ENCODE data around the gene LUC7L2. TPM values are rescaled to one million over a fixed set of nuclear protein-coding genes. Genes with fewer than 3 reads are reported as not detected.
A peak's percentile ranks its signal among the peaks of the same experiment; 100 is the strongest.

The LUC7L2 gene
- total and polyA plus RNA-seq, 10 donors = 34.0 to 105 (median 77.7) TPM

GRCh38 chr7:139340037-139340807, 19.5 kb upstream of the LUC7L2 start:
- TF ChIP-seq POLR2AphosphoS5 (IDR thresholded peaks at IDR 0.05) (peak; percentile 92 to 96 (median 92)), POLR2A (IDR thresholded peaks at IDR 0.05) (peak in 2 of 3 donors; percentile 19 to 28), CTCF (IDR thresholded peaks at IDR 0.05 in 8 of 11, conservative IDR thresholded peaks at IDR 0.05 in 3 of 11) (peak; percentile 49 to 83 (median 73))
- DNase-seq = peak; percentile 99
- H3K27ac ChIP-seq = peak overlapping the region; percentile 98 to 100 (median 100)
- peaks cover 9 to 41% (median 21%) of the 10 kb centered on the region in 6 donors for H3K4me1 ChIP-seq
- intact Hi-C loops (cut with DNase I; ENCODE audit: low total_unique reads) = loop anchor here (2.0 kb wide), 1 partner anchor 19 kb away; the partner anchor contains the start of gene LUC7L2
- H3K9me3 ChIP-seq = peaks cover 0 to 7% (median 0%) of the 10 kb centered on the region in 8 donors
- peak overlapping the region; percentile 60 to 88 (median 74) for H3K4me3 ChIP-seq
- peaks cover 0 to under 1% (median 0%) of the 10 kb centered on the region in 6 donors for H3K36me3 ChIP-seq
- H3K27me3 ChIP-seq (replicated peaks in 1 of 7) = no peaks in the 10 kb centered on the region
- WGBS, 5 donors = 2 to 3% (median 2%) methylated on average over 36 to 66 of the region's 66 CpGs

- Histone ChIP-seq H3K27me3 (replicated peaks in 1 of 7) (no peaks in the 10 kb centered on the region), H3K9me3 (peaks cover 0 to 7% (median 0%) of the 10 kb centered on the region in 8 donors), H3K4me3 (peak overlapping the region; percentile 60 to 88 (median 74)), H3K27ac (peak overlapping the region; percentile 98 to 100 (median 100)), H3K36me3 (peaks cover 0 to 6% (median 2%) of the 10 kb centered on the region in 6 donors), H3K4me1 (peaks cover 9 to 45% (median 24%) of the 10 kb centered on the region in 6 donors)
- WGBS, 5 donors = 0 to 1% (median 1%) methylated on average over 9 of the region's 9 CpGs
- intact Hi-C loops (cut with DNase I; ENCODE audit: low total_unique reads) = loop anchor here (2.0 kb wide), 1 partner anchor 18 kb away; the partner anchor contains the start of gene LUC7L2
- TF ChIP-seq POLR2A (IDR thresholded peaks at IDR 0.05) (no peak), POLR2AphosphoS5 (IDR thresholded peaks at IDR 0.05) (no peak)
- DNase-seq = peak; percentile 92
Measured at GRCh38 chr7:139340808-139341057, 19.0 kb upstream of the LUC7L2 start.

- DNase-seq = peak; percentile 96
- Histone ChIP-seq H3K36me3 (peaks cover 0 to 11% (median 5%) of the 10 kb centered on the region in 6 donors), H3K4me3 (peak within 1 kb of the TSS; percentile 60 to 88 (median 74)), H3K4me1 (peaks cover 9 to 45% (median 24%) of the 10 kb centered on the region in 6 donors), H3K27me3 (replicated peaks in 1 of 7) (no peaks in the 10 kb centered on the region), H3K9me3 (peaks cover 0 to 7% (median 0%) of the 10 kb centered on the region in 8 donors), H3K27ac (peak within 1 kb of the TSS; percentile 98 to 100 (median 100))
- intact Hi-C loops (cut with DNase I; ENCODE audit: low total_unique reads) = loop anchor here (2.0 kb wide), 1 partner anchor 18 kb away; the partner anchor contains the start of gene LUC7L2
- 0% methylated on average over 22 to 54 of the region's 54 CpGs for WGBS, 5 donors
- TF ChIP-seq POLR2A (IDR thresholded peaks at IDR 0.05) = peak in 1 of 3 donors; percentile 16
- TF ChIP-seq CTCF (IDR thresholded peaks at IDR 0.05 in 8 of 11, conservative IDR thresholded peaks at IDR 0.05 in 3 of 11) = peak in 9 of 11 experiments; percentile 30 to 67 (median 59)
- TF ChIP-seq POLR2AphosphoS5 (IDR thresholded peaks at IDR 0.05) = peak; percentile 84 to 91 (median 89)
Measured at GRCh38 chr7:139341058-139341775, 18.5 kb upstream of the LUC7L2 start, which contains the start of gene FMC1. TSS of gene FMC1 (plus strand) at chr7:139341337. CDS start at chr7:139341385, 48 bp downstream.

GRCh38 chr7:139341776-139342226, 17.9 kb upstream of the LUC7L2 start:
- 0 to 1% (median 0%) methylated on average over 9 of the region's 9 CpGs for WGBS, 5 donors
- Histone ChIP-seq H3K9me3 (peaks cover 0 to 7% (median 0%) of the 10 kb centered on the region in 8 donors), H3K27me3 (replicated peaks in 1 of 7) (no peaks in the 10 kb centered on the region), H3K36me3 (peaks cover 0 to 16% (median 10%) of the 10 kb centered on the region in 6 donors), H3K27ac (peak overlapping the region; percentile 98 to 100 (median 100)), H3K4me3 (peak overlapping the region; percentile 60 to 88 (median 74)), H3K4me1 (peaks cover 9 to 45% (median 24%) of the 10 kb centered on the region in 6 donors)
- intact Hi-C loops (cut with DNase I; ENCODE audit: low total_unique reads) = loop anchor here (2.0 kb wide), 1 partner anchor 17 kb away; the partner anchor contains the start of gene LUC7L2
- TF ChIP-seq POLR2A (IDR thresholded peaks at IDR 0.05) (peak in 1 of 3 donors; percentile 15), CTCF (IDR thresholded peaks at IDR 0.05 in 8 of 11, conservative IDR thresholded peaks at IDR 0.05 in 3 of 11) (no peak)
- DNase-seq = peak; percentile 12
